ENCODE measurements around the gene CCNL2.
"Not testable (repeated sequence)": the region's sequence is repeated elsewhere in the genome, so short reads cannot be mapped to it uniquely, and the experiment has no call there.

The CCNL2 gene

DNA sequence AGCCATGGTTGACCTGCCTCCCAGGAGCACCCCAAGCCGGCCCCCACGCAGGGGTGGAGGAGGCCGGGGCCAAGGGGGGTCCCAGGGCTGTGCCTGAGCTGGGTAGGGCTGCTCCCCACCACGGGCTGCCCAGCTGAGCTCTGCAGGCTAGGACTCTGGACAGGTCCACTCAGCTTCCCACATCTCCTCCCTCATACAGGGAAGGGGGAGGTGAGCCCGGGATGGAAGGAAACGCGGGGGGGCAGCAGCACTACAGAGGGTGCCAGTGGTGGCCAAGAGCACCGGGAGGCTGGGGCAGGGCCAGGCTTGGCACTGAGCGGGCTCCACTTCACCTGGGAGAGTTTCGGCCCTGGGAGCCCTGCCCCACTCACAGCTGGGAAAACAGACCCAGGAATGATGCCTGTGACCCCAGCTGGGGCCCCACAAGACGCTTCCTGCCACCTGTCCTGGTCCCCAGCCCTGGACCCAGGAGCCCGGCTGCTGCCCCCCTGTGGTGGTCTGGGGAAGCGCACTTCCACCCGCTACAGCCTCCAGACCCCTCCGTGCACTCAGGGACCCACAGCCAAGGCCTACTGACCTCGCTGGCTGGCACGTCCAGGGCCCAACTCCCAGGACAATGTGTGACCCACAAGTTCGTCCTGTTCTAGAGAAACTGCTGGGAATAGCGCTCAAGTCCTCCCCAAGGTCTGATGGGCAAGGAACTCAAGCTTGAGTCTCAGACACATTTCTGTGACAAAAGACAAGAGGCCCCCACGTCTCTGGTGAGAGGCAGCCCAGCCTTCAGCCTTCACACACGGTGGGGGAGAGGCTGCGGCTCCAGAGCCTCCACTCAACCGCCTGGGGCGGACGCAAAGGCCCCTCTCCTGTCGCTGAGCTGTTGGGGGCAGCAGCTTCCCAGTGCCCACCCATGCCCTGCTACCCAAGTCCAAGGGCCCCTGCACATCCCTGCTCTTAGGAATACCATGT is 27.1 kb downstream of the CCNL2 start:
- peak; percentile 81 for DNase-seq

DNA sequence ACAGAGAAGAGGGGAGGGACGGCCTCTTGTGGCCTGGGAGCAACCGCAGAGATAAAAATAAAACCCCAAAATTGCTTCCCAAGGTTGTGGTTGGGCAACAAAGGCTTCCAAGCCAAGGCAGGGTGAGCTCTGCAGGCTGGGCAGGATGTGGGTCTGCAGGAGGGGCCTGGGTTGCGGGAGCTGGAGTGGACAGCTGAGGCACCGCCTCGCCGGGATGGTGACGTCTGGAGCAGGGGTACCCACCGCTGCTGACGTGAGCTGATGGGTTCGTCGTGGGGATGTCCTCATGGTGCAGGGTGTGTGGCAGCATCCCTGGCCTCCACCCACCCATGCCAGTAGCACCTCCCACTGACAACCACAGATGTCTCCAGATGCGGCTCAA is 27.8 kb downstream of the CCNL2 start:
- peak; percentile 50 for DNase-seq

DNA sequence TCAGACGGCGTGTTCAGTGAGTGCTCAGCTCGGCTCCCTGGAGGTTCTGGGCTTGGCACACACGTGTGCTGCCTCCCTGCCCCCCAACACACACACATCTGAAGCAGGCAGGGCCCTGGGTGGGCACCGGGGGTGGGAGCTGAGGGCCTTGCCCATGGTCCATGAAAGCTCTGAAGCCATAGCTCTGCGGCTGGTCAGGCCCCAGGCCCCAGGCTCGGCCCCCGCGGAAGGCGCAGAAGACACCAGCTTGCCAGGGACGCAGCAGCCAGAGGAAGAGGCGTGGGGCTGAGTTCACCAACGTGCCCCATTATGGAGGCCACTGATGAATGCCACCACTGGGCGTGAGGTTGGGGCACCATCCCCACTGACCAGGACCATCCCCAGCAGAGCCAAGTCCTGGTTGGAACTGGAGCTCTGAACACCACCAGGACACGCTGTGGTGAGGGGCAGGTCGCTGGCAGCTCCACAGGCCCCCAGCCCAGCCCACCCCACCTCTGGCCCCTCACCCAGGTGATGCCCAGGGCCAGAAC is 28.3 kb downstream of the CCNL2 start:
- no peak for DNase-seq

DNA sequence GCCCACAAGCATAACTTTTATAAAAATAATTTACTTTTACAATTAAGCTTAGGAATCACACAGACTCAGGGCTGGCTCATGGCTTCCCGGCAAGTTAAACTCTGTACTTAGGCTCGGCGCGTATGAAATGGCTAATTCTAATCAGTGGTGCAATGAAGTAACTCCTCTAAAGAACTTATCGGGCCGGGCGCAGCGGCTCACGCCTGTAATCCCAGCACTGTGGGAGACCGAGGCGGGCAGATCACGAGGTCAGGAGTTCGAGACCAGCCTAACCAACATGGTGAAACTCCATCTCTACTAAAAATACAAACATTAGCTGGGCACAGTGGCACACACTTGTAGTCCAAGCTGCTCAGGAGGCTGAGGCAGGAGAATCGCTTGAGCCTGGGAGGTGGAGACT is 29.0 kb downstream of the CCNL2 start:
- DNase-seq: not testable (repeated sequence)

DNA sequence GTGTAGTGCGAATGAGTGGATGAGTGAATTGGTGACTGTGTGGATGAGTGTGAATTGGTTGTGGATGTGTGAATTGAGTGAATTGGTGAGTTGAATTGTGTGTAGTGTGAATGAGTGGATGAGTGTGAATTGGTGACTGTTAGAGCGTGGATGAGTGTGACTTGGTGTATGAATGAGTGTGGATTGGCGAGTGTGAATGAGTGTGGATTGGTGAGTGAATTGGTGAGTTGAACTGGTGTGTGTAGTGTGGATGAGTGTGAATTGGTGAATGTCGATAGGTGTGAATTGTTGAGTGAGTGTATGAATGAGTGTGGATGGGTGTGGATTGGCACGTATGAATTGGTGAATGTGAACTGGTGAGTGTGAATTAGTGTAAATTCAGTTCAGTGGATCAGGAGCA is 31.8 kb downstream of the CCNL2 start:
- DNase-seq: no peak

DNA sequence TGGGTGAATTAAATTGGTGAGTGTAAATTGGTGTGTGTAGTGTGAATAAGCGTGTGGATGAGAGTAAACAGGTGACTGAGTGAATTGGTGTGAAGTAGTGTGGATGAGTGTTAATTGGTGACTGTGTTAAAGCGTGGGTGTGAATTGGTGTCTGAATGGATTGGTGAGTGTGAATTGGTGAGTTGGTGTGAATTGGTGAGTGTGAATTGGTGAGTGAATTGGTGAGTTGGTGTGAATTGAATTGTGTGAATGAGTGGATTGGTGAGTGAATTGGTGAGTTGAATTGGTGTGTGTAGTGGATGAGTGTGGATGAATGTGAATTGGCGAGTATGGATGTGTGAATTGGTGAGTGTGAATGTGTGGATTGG is 32.5 kb downstream of the CCNL2 start:
- DNase-seq: no peak

DNA sequence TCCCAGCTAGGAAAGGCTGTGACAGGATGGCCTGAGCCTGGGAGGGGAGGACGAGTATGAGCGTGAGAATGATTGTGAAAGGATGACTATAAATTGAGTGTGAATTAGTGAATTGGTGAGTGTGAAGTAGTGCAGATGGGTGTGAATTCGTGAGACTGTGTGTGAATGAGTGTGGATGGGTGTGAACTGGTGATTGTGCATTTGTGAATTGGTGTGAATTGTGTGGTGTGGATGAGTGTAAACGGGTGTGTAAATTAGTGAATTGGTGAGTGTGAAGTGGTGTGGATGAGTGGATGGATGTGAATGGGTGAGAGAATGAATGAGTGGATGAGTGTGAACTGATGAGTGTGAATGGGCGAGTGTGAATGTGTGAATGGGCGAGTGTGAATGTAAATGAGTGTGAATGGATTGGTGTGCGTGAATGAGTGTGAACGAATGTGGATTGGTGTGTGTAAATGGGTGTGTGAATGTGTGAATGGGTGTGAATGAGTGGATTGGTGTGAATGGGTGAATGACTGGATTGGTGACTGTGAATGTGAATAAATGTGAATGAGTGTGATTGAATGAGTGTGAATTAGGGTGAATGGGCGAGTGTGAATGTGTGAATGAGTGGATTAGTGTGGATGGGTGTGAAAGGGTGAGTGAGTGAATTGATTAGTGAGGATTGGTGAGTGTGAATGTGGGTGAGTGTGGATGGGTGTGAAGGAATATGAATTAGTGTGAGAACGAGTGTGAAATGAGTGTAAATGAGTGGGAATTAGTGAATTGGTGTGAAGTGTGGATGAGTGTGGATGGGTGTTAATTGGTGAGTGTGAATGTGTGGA is 33.0 kb downstream of the CCNL2 start:
- no peak for DNase-seq

DNA sequence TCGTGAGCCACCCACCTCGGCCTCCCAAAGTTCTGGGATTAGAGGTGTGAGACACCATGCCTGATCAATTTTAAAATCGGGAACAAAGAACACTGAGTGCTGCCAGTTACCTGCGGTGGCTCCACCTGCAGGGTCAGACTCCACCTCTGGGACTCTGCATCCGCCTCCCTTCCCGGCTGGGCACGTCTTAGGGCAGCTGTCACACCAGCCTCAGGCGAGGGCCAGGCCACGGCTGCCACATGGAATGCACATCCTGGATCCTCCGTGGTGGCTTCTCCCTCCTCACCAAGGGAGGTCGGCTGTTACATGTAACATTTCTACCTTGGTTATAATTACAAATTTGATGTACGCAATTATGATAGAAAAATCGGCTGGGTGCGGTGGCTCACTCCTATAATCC is 34.9 kb downstream of the CCNL2 start:
- DNase-seq: no peak

DNA sequence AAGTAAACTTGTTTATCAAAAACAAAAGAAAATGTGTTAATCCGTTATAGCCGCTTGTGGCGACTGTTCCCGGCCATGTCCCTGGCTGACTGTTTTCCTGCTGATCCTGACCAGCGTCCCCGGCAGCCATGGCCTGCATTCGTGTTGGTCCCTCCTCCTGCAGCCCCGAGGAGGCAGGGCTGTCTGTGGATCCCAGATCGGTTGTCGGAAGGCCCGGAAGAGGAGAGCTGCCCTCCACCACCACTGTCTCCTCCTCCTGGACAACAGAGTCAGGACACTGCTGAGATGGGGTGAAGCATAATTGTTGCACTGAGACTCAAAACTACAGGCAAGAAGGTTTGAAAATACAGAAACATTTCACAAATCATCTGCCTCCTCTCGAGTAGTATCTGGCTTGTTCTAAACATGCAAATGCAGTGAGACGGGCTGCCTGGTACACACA is 37.1 kb downstream of the CCNL2 start:
- DNase-seq: no peak

DNA sequence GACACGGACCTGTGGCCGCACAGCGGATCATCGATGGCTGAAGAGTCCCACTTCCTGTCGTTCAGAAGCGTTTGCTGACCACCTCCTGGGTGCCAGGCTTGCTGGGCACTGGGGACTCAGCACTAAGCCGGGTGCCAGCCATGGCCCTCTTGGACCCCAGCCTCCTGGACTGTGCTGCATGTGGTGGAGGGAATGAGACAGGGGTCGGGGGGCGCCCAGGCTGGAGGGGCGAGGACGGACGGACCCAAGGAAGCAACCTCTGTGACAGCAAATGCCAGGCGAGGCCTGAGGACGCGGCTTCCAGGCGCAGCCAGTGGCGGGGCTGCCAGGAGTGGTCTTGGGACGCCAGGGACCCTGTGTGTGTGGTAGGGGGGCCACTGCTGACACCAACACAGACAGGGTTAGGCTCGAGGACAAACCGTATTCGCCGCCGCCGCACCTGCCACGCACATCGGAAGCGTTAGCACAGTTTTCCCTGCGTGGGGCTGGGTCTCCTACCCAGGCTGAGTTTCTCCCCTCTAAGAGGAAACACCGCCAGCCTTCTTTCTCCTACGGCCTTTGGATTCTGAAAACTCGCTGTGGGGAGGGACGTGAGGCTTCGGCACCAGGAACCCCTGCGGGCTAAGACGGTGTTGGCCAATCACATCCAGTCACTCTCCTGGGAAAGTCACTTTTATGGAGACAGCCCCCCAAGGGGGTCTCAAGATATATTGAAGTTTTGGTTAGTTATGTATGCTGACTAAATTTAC is 37.7 kb downstream of the CCNL2 start:
- DNase-seq: no peak

DNA sequence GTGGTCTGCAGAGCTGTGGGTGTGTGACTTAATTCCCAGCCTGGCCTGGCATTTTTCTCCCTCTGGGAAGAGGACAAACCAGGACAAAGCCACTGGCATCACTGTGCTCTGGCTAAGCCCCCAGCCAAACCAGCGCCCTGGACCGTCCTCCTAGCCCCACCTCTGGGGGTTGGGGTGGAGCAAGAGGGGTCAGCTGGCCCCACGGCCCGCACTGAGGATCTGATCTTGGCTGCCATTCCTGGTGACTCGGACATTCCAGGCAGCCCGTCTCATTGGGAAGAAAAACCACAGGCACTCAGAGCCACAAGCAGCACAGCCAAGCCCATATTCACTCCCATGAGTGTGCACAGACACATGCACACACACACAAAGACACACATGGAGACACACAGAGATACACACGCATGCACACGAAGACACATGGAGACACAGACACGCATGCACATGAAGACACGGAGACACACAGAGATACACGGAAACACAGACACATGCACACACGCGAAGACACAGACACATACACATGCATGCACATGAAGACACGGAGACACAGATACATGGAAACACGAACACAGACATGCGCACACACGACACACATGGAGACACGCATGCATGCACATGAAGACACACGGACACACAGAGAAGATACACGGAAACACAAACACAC is 38.5 kb downstream of the CCNL2 start:
- DNase-seq: no peak

DNA sequence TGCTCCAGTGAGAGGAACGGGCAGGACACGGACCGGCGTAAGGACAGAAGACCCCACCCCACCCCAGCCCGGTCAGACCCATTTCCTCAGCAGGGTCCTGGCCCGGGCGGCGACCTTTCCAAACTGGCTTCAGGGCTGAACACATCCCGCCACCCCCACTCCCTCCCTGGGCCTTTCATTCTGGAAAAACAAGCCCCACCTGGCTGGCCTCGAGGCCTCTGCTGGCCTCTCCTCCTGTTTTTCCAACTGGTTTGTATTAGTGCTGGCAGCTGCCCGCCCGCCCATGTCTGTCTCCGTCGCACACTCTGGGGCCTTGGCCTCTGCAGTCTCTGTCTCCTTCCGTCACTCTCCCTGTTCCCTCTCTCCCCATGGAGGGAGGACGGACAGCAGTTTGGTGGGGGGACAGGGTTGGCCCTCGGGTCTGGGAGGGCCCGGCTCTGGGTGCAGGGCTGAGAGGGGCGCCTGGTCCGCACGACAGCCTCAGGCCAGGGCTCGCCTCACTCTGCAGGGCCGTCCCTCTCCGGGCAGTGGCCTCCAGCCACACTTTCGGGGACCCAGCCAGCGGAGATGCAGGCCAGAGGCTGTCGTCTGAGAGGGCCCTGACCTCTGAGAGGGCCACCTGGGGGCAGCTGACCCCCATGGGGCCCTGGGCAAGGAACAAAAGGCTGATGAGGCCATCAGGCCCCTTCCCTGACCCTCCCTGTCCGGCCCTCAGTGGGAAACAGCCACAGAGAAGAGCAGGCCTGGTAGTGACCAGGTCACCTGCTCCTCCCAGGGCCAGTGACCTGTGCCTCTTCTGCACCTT is 39.3 kb downstream of the CCNL2 start:
- DNase-seq: no peak

DNA sequence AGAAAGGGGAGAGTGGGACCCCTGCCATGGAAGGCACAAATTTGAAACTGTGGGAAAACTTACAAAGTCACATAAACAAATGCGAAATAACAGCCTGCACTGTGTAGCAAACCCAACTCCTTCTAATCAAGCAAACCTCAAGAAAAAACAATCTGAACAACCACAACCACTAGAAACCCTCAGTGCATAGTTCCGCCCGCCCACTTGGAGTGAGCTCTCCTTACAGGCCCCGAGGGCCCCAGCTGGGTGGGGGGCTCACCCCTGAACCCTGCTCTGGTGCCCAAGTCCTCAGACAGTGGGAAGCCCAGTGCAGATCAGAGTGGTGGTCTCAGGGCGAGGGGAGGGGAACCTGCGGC is 39.8 kb downstream of the CCNL2 start:
- DNase-seq: no peak

DNA sequence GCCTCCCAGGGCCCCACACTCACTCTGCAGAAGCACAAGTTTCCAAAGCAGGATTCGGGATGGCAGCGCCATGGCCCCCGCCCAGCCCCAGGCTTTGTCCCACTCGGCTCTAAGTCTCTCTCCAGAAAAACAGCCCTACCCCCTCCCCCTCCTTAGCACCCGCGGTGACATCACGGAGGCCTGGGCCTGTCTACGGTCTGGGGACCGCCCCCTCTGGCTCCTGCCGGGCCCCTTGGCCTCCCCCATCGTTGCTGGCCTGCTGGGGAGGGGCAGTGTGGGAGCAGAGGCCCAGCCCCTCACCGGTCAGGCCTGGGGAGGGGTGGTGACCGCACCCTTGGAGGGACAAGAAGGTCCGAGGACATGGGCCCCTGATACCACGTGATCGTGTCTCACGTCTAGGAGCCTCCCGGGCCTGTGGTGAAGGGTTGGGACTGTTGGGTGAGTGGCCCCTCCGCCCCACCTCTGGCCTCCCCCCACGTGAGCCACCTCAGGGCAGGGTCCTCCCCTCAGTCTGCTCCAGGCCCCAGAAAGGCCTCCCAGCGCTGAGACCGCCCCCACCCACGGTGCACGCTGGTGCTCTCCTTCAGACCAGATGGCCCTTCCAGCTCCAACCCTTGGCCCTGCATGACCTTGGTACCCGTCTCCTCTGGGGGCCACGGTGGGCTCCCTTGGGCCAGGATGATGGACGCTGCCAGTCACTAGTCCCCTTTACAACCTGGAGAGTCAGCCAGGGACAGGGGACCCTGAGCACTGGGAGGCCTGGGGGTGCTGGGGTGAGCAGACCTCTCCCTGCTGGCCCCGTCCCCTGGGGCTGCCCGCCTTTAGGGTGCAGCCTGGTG is 40.5 kb downstream of the CCNL2 start, which contains the start of gene MXRA8:
MXRA8 (minus strand) TSS at position 123 of the 839 bp plus-strand sequence; CDS start at position 72, 51 bp downstream.
- DNase-seq: no peak

DNA sequence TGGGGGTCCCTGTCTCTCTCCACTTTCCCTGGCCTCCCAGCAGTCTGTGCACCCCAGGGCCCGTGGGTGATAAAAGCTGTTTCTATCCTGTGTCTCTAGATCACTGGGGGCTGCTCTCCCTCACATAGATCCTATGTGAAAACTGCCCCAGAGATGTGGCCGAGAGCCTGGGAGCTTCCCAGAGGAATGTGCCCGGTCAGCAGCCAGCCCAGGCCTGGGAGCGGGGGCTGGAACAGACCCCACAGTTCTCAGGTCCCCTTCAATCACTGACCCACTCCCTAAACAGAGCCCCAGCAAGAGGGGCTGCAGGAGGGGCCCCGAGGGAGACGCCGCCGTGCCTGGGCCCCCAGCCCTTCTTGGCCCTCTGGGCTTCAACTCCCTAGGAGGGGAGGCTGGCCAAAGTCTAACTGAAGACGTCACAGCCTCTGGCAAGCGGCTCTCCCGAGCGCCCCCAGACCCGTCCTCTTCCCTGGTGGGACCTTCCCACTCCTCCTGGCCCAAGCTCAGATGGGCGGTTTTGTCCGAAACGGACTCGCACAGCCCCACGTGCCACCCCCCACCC is 41.2 kb downstream of the CCNL2 start:
- no peak for DNase-seq

DNA sequence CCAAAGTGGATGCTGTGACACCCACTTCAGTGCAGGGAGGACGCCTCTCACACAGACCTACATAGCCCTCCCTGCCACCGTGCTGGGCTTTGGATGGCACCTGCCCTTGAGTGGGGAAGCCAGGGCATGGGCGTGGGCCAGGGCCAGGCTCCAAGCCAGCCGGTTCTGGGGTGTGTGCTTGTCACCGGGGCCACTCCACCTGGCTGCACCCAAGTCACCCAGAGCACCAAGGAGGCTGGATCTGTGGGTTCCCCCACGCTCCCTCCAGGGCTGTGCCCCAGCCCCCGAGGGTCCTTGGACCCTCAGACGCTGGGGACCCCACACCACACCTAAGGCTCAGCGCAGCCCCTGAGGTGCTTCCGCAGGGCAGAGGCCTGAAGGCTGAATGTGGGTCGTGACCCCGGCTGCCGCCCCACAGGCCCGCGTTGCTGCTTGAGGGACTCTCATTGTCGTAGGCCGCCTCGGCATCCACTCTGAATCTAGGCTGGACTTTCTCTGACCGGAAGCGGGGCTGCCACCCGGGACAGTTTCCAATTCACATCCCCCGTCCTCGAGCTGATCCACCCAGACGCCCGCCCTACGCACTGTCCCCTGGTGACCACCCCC is 42.2 kb downstream of the CCNL2 start:
- DNase-seq: no peak

DNA sequence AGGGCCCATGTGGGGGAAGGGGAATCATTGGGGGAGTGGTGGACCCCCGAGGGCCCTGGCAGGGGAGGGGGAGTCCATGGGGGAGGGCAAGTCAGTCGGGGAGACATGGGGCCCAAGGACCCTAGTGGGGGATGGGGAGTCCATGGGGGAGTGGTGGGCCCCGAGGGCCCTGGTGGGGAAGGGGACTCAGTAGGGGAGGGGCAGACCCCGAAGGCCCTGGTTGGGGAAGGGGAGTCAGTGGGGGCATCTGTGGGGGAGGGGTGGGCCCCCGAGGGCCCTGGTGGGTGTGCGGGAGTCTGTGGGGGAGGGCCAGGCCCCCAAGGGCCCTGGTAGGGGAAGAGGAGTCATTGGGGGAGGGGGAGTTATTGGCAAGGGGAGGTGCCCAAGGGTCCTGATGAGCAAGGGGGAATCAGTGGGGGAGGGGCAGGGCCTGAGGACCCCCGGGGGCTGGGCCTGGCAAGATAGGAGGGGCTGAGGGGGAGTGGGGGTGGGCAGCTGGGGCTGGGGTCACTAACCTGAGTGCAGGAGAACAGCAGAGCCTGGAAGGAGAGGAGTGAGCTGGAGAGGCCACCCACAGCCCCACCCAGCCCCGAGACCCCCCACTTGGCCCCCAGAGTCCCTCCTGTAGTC is 42.9 kb downstream of the CCNL2 start:
- DNase-seq: no peak

DNA sequence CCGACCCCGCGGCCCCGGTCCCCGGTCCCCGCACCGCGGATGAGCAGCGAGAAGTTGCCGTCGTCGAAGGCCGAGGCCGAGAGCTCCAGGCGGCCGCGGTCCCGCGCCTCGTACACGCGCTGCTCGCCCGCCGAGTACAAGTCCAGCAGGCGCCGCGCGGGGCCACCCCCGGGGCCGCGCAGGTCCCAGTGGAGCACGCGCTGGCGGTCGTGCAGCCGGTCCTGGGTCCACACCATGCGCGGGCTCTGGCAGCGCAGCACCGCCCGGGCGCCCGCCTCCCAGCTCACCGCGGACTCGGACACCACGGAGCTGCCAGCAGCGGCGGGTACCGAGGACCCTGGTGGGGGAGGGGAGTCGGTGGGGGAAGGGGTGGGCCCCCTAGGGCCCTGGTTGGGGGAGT is 43.7 kb downstream of the CCNL2 start:
- no peak for DNase-seq

All from activated naive CD4-positive, alpha-beta T cell treated with Interleukin-2 at 50 U/mL for 16 hours (primary cell).